ENCODE measurements around the gene PPP1R37. TPM values are rescaled to one million over a fixed set of nuclear protein-coding genes. Genes with fewer than 3 reads are reported as not detected.

The PPP1R37 gene
- total RNA-seq, 1 donor from 2014 or later, result 23.8 TPM

DNA sequence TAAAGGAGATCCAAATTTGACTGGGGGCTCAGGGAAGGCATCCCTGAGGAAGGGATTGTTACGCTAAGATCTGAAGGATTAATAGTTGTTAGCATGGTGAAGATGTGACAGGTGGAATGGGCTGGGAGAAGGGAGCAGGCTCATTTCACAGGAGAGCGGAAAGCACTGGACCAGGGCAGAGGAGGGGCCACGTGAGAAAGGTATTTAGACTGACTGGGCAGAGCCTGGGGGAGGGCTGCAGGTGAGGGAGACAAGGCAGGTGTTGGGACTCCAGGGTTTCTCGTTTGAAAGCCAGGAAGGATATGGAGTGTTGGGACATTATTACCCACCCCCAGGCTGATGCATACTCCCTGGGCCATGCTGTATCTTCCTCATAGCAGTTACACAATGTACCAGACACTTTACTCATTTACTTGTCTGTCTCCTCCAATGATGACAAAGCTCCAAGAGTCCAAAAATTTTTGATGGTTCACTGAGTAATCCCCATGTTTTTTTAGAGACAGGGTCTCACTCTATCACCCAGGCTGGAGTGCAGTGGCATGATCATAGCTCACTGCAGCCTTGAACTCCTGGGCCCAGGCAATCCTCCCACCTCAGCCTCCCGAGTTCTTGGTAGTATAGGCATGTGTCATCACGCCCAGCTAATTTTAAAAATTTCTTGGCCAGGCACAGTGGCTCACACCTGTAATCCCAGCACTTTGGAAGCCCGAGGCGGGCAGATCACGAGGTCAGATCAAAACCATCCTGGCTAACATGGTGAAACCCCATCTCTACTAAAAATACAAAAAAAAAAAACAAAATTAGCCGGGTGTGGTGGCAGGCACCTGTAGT is 82.8 kb downstream of the PPP1R37 start:
- Histone ChIP-seq H3K27ac (no peak overlapping the region), H3K36me3 (no peaks in the 10 kb centered on the region), H3K4me1 (peaks cover 46% of the 10 kb centered on the region), H3K4me3 (no peak overlapping the region), H3K27me3 (no peaks in the 10 kb centered on the region), H3K9me3 (no peaks in the 10 kb centered on the region)
- DNase-seq (ENCODE audit: extremely low spot score in 2 of 2), result peak in 1 of 2 donors; percentile 82
- intact Hi-C loops (cut with DNase I), result loop anchor here (5.0 kb wide), 1 partner anchor 283 kb away; the partner anchor contains the start of gene TOMM40
- TF ChIP-seq POLR2AphosphoS5 (IDR thresholded peaks at IDR 0.05; ENCODE audit: insufficient read depth in 1 of 2, low read depth in 1 of 2), result no peak
- TF ChIP-seq POLR2A (IDR thresholded peaks at IDR 0.05), result no peak
- TF ChIP-seq, protein P1, sequence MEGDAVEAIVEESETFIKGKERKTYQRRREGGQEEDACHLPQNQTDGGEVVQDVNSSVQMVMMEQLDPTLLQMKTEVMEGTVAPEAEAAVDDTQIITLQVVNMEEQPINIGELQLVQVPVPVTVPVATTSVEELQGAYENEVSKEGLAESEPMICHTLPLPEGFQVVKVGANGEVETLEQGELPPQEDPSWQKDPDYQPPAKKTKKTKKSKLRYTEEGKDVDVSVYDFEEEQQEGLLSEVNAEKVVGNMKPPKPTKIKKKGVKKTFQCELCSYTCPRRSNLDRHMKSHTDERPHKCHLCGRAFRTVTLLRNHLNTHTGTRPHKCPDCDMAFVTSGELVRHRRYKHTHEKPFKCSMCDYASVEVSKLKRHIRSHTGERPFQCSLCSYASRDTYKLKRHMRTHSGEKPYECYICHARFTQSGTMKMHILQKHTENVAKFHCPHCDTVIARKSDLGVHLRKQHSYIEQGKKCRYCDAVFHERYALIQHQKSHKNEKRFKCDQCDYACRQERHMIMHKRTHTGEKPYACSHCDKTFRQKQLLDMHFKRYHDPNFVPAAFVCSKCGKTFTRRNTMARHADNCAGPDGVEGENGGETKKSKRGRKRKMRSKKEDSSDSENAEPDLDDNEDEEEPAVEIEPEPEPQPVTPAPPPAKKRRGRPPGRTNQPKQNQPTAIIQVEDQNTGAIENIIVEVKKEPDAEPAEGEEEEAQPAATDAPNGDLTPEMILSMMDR (IDR thresholded peaks at IDR 0.05), result no peak

DNA sequence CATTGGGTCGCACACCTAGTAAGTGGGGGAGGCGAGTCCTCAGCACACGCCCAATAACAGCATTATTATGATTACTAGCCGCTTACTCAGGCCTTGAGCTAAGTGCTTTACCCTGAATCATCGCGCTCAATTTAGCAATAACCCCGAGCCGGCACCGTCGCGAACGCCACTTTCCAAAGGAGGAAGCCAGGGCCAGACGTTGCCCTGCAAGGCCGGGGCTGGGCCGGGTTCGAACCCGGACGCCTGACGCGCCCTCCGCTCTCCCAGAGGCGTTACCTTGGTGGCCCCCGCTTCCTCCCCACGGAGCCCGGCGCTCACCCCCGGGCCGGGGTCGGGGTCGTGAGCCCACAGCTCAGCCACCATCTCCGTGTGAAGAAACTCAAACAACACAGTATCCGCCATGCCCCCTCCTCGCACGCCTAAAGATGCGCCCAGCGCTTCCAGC is 84.9 kb downstream of the PPP1R37 start, which contains the start of gene TRAPPC6A:
Gene TRAPPC6A, minus strand, starts transcription at position 421 of the 445 bp plus-strand sequence. Its CDS starts 19 bp downstream, at position 402.
- H3K9me3 ChIP-seq, result no peaks in the 10 kb centered on the region

DNA sequence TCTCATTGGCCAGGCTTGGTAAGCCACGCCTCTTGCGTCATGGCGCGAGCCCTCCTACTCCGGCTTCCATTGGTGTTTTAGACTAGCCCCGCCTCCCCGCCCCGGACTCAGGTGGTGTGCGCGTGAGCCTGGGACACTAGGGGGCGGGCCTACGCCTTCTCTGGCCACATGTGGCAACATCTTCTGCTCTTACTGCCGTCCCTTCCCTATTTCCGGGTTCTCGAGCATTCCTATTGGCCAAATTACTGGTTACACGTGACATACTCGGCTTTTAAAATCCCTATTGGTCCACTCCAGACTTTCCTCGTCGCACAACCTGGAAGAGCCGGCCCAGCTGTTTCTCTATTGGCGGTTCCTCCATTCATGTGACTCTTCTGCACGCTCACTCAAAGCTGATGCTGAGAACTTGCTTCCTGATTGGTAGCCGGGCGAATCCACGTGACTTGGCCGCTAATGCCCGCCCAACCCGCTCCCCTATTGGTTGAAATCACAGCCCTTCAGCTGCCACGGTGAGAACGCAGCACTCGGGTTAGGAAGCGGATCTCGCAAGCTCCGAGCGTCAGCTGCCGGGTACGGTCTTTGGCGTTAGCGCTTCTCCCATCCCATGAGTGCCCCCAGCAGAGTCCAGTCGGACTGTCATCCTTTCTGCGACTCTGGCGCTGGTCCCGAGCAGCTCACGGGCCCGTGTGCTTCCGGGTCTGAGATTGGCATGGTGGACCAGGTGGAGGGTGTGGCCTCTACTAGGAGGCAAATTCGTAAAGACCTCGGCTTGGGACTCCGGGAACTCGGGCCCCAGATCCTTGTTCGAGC is 85.5 kb downstream of the PPP1R37 start, which contains the start of gene BLOC1S3:
Gene BLOC1S3, plus strand, starts transcription at position 523 of the 810 bp plus-strand sequence. CDS start 513 bp downstream, outside the sequence.
- no peaks in the 10 kb centered on the region for H3K9me3 ChIP-seq
- TF ChIP-seq POLR2A (IDR thresholded peaks at IDR 0.05) (peak in 1 of 2 donors; percentile 73), POLR2AphosphoS5 (IDR thresholded peaks at IDR 0.05; ENCODE audit: insufficient read depth in 1 of 2, low read depth in 1 of 2) (peak; percentile 94 to 95)
- TF ChIP-seq, protein P1 (IDR thresholded peaks at IDR 0.05), result peak in 2 of 3 experiments; percentile 13 to 43
- DNase-seq (ENCODE audit: extremely low spot score in 2 of 2), result peak; percentile 100
- H3K4me1 ChIP-seq, result peaks cover 43% of the 10 kb centered on the region
- intact Hi-C loops (cut with DNase I), result loop anchor here (5.0 kb wide), 1 partner anchor 286 kb away; the partner anchor contains the start of gene TOMM40
- peak within 1 kb of the TSS; percentile 93 for H3K27ac ChIP-seq
- no peaks in the 10 kb centered on the region for H3K27me3 ChIP-seq
- H3K36me3 ChIP-seq, result peaks cover 0 to 11% of the 10 kb centered on the region in 2 donors
- H3K4me3 ChIP-seq, result peak within 1 kb of the TSS; percentile 67 to 89

More for the DNA sequence above, 84.9 kb downstream of the PPP1R37 start, which contains the start of gene TRAPPC6A:
- no peak for DNase-seq (ENCODE audit: extremely low spot score in 2 of 2)
- Histone ChIP-seq H3K27ac (peak within 1 kb of the TSS; percentile 93), H3K27me3 (no peaks in the 10 kb centered on the region), H3K4me1 (peaks cover 43% of the 10 kb centered on the region), H3K4me3 (peak within 1 kb of the TSS; percentile 67 to 89), H3K36me3 (peaks cover 0 to 11% of the 10 kb centered on the region in 2 donors)
- intact Hi-C loops (cut with DNase I), result loop anchor here (5.0 kb wide), 1 partner anchor 286 kb away; the partner anchor contains the start of gene TOMM40
- TF ChIP-seq POLR2AphosphoS5 (IDR thresholded peaks at IDR 0.05; ENCODE audit: insufficient read depth in 1 of 2, low read depth in 1 of 2) (peak in 1 of 2 donors; percentile 68), POLR2A (IDR thresholded peaks at IDR 0.05) (peak in 1 of 2 donors; percentile 55)
- TF ChIP-seq, protein P1 (IDR thresholded peaks at IDR 0.05), result no peak

DNA sequence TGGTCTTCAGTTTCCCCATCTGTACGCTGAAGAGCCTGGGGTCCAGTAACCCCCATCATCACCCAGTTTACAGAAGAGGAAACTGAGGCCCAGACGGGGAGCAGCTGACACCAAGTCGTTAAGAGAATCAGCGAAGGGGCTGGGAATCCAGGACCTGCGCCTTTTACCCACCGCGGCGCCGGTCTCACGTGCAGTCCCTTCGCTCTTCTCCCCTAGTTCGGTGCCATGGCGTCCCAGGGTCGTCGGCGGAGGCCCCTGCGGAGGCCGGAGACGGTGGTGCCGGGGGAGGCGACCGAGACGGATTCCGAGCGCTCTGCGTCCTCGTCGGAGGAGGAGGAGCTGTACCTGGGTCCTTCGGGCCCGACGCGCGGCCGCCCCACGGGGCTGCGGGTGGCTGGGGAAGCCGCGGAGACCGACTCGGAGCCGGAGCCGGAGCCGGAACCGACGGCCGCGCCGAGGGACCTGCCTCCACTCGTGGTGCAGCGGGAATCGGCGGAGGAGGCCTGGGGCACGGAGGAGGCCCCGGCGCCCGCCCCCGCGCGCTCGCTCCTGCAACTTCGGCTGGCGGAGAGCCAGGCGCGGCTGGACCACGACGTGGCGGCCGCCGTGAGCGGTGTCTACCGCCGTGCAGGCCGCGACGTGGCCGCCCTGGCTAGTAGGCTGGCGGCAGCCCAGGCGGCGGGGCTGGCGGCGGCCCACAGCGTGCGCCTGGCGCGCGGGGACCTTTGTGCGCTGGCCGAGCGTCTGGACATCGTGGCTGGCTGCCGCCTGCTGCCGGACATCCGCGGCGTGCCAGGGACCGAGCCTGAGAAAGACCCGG is 86.3 kb downstream of the PPP1R37 start:
- no peak for DNase-seq (ENCODE audit: extremely low spot score in 2 of 2)
- TF ChIP-seq POLR2A (IDR thresholded peaks at IDR 0.05) (no peak), POLR2AphosphoS5 (IDR thresholded peaks at IDR 0.05; ENCODE audit: insufficient read depth in 1 of 2, low read depth in 1 of 2) (no peak)
- TF ChIP-seq, protein P1 (IDR thresholded peaks at IDR 0.05), result no peak
- Histone ChIP-seq H3K4me3 (peak overlapping the region; percentile 67 to 89), H3K27me3 (no peaks in the 10 kb centered on the region), H3K4me1 (peaks cover 43% of the 10 kb centered on the region), H3K36me3 (peaks cover 0 to 11% of the 10 kb centered on the region in 2 donors), H3K9me3 (no peaks in the 10 kb centered on the region), H3K27ac (peak overlapping the region; percentile 78)
- intact Hi-C loops (cut with DNase I), result loop anchor here (5.0 kb wide), 1 partner anchor 287 kb away; the partner anchor contains the start of gene TOMM40
